ENCODE data around the gene DOCK3. TPM values are rescaled to one million over a fixed set of nuclear protein-coding genes. Genes with fewer than 3 reads are reported as not detected.

The DOCK3 gene
- total RNA-seq, 1 donor from 2014 or later: under 0.01 TPM

DNA sequence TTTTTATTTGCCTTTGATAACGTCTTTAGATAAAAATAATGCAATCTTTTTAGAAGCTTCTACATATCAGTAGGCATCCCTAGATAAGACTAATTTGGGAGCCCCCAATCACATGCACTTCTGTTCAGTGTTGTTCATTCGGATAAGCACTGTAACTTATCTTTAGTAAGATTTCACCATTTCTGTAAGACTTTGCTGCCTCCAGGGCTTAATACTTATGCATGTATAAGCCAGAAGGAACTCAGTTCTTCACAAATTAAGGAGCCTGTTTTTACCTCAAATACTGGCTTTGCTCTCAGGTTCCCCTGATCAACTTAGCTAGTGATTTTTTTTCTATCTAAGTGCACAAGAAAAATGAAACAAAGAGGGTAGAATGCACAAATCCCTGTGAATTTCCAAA is 20.3 kb downstream of the DOCK3 start:
- no peaks in the 10 kb centered on the region for H3K36me3 ChIP-seq (ENCODE audit: control insufficient read depth, insufficient read depth, low read length)
- TF ChIP-seq, protein P1, sequence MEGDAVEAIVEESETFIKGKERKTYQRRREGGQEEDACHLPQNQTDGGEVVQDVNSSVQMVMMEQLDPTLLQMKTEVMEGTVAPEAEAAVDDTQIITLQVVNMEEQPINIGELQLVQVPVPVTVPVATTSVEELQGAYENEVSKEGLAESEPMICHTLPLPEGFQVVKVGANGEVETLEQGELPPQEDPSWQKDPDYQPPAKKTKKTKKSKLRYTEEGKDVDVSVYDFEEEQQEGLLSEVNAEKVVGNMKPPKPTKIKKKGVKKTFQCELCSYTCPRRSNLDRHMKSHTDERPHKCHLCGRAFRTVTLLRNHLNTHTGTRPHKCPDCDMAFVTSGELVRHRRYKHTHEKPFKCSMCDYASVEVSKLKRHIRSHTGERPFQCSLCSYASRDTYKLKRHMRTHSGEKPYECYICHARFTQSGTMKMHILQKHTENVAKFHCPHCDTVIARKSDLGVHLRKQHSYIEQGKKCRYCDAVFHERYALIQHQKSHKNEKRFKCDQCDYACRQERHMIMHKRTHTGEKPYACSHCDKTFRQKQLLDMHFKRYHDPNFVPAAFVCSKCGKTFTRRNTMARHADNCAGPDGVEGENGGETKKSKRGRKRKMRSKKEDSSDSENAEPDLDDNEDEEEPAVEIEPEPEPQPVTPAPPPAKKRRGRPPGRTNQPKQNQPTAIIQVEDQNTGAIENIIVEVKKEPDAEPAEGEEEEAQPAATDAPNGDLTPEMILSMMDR (IDR thresholded peaks at IDR 0.05; ENCODE audit: insufficient read depth, low read length, severe bottlenecking): no peak
- no peak overlapping the region for H3K4me3 ChIP-seq (ENCODE audit: low read depth, low read length)
- DNase-seq (ENCODE audit: low read depth) (no peak), FAIRE-seq (no peak)
- no peaks in the 10 kb centered on the region for H3K27me3 ChIP-seq (ENCODE audit: control insufficient read depth, insufficient read depth, low read length)

DNA sequence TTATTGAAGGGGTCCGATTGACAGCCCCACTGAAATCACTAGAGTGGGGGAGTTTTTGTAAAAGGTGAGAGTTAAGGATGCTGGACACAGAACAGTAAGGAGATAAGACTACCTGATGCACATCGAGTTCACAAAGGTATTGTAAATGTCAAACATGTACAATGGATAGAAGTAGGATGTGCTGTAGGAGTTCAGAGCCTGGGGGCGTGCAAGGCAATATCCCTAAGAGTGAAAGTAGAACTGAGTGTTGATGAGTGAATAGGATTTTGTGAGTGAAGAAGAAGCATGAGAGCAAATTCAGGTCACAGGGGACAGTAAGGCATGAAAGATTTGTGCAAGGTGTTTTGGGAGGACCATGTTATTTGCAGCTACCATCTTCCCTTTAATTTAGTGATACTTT is 21.5 kb downstream of the DOCK3 start:
- no peaks in the 10 kb centered on the region for H3K36me3 ChIP-seq (ENCODE audit: control insufficient read depth, insufficient read depth, low read length)
- FAIRE-seq: no peak
- H3K4me3 ChIP-seq (ENCODE audit: low read depth, low read length): no peak overlapping the region
- TF ChIP-seq, protein P1 (IDR thresholded peaks at IDR 0.05; ENCODE audit: insufficient read depth, low read length, severe bottlenecking): no peak
- DNase-seq (ENCODE audit: low read depth): no peak
- H3K27me3 ChIP-seq (ENCODE audit: control insufficient read depth, insufficient read depth, low read length): no peaks in the 10 kb centered on the region

DNA sequence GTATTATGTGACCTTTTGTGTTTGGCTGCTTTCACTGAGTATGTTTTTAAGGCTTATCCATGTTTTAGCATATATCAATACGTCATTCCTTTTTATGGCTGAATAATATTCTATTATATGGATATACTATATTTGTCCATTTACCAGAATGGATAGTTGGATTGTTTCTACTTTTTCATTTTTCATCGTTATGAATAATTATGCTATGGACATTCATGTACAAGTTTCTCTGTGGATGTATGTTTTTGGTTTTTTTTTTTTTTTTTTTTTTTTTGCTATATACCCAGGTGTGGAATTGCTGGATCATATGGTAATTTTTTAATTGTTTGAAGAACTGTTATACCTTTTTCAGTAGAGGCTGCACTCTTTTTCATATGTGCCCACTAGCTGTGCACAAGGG is 23.5 kb downstream of the DOCK3 start:
- TF ChIP-seq, protein P1 (IDR thresholded peaks at IDR 0.05; ENCODE audit: insufficient read depth, low read length, severe bottlenecking): no peak
- no peak for DNase-seq (ENCODE audit: low read depth)
- no peak for FAIRE-seq
- Histone ChIP-seq H3K36me3 (ENCODE audit: control insufficient read depth, insufficient read depth, low read length) (no peaks in the 10 kb centered on the region), H3K4me3 (ENCODE audit: low read depth, low read length) (no peak overlapping the region), H3K27me3 (ENCODE audit: control insufficient read depth, insufficient read depth, low read length) (no peaks in the 10 kb centered on the region)

DNA sequence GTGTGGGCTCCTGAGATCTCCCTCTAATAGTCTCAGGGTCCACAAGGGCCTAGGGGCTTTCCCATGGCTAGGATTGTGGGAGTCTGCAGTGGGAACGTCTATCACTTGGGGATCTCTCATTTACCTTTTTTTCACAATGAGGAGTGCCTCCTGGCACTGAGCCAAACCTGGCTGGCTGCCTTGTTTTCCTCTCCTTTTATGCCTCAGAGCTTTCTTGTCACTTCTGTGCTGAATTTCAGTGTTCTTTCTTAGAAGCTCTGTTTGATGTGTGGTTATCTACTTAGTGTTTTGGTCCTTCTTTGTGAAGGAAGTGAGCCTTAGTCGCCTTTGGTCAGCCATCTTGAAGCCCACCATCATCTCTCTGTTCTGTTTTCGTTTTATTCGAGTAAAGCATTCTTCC is 33.9 kb downstream of the DOCK3 start:
- Histone ChIP-seq H3K27me3 (ENCODE audit: control insufficient read depth, insufficient read depth, low read length) (no peaks in the 10 kb centered on the region), H3K36me3 (ENCODE audit: control insufficient read depth, insufficient read depth, low read length) (no peaks in the 10 kb centered on the region), H3K4me3 (ENCODE audit: low read depth, low read length) (no peak overlapping the region)
- FAIRE-seq (no peak), DNase-seq (ENCODE audit: low read depth) (no peak)
- TF ChIP-seq, protein P1 (IDR thresholded peaks at IDR 0.05; ENCODE audit: insufficient read depth, low read length, severe bottlenecking): no peak

DNA sequence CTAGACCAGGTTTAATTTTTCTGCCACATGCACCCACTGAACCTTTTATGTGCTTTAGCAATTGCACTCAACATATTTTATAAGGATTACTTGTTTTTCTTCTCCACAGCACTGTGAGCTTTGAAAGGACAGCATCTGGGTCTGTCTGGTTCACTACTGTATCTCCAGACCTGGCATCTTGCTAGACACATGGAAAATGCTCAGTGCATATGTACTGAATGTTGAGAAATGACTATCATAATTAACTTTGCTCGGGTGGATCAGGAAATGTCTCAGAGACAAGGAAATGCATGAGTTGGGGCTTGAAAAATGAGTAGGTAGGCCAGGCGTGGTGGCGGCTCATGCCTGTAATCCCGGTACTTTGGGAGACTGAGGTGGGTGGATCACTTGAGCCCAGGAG is 40.2 kb downstream of the DOCK3 start:
- peak; percentile 57 for DNase-seq (ENCODE audit: low read depth)
- Histone ChIP-seq H3K4me3 (ENCODE audit: low read depth, low read length) (no peak overlapping the region), H3K27me3 (ENCODE audit: control insufficient read depth, insufficient read depth, low read length) (no peaks in the 10 kb centered on the region), H3K36me3 (ENCODE audit: control insufficient read depth, insufficient read depth, low read length) (no peaks in the 10 kb centered on the region)
- no peak for FAIRE-seq
- TF ChIP-seq, protein P1 (IDR thresholded peaks at IDR 0.05; ENCODE audit: insufficient read depth, low read length, severe bottlenecking): no peak

DNA sequence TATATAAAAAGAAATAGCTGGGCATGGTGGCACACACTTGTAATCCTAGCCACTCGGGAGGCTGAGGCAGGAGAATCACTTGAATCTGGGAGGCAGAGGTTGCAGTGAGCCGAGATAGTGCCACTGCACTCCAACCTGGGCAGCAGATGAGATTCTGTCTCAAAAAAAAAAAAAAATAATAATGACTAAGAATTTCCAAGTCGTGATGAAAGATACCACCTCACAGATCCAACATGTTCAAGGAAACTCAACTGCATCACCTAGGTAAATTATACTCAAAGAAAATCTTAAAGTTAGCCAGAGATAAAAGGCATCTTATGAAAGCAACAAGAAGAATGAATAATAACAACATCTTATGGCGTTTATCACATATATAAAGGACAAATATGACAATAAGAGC is 50.1 kb downstream of the DOCK3 start:
- DNase-seq (ENCODE audit: low read depth): no peak
- H3K4me3 ChIP-seq (ENCODE audit: low read depth, low read length): no peak overlapping the region
- no peaks in the 10 kb centered on the region for H3K27me3 ChIP-seq (ENCODE audit: control insufficient read depth, insufficient read depth, low read length)
- FAIRE-seq: no peak
- H3K36me3 ChIP-seq (ENCODE audit: control insufficient read depth, insufficient read depth, low read length): no peaks in the 10 kb centered on the region
- TF ChIP-seq, protein P1 (IDR thresholded peaks at IDR 0.05; ENCODE audit: insufficient read depth, low read length, severe bottlenecking): no peak

All from bronchial epithelial cell (primary cell).